Astrocyte (in vitro differentiated cells and primary cell): Measurements from ENCODE around the gene GDPD4. TPM values are rescaled to one million over a fixed set of nuclear protein-coding genes. Genes with fewer than 3 reads are reported as not detected.

Source experiments
- DNase-seq: peaks from one replicate; pipeline ENCODE4 v3.0.0-alpha.2; 2010; ENCODE audit warnings: low read depth
- FAIRE-seq: peaks from 2 replicates; lab custom pipeline; 2011; peaks lifted over from hg19 to GRCh38; lab: Jason Lieb, UNC
- H2AFZ ChIP-seq: 2 replicates; pipeline ENCODE4 v1.6.0; 2012; ENCODE audit warnings: low read depth, low read length, inconsistent platforms
- H3K27ac ChIP-seq: 2 replicates; pipeline ENCODE4 v1.5.1; 2011; ENCODE audit warnings: low read depth, low read length, inconsistent platforms
- H3K27me3 ChIP-seq: 2 replicates; pipeline ENCODE4 v1.6.0; 2011; ENCODE audit warnings: low read length, inconsistent platforms; ENCODE audit not compliant: insufficient read depth
- H3K36me3 ChIP-seq: 2 replicates; pipeline ENCODE4 v1.5.1; 2011; ENCODE audit warnings: low read length, inconsistent platforms; ENCODE audit not compliant: insufficient read depth
- H3K4me1 ChIP-seq: 2 replicates; pipeline ENCODE4 v1.5.1; 2011; ENCODE audit warnings: low read length, inconsistent platforms; ENCODE audit not compliant: insufficient read depth
- H3K4me2 ChIP-seq: 2 replicates; pipeline ENCODE4 v1.6.0; 2012; ENCODE audit warnings: low read length, inconsistent platforms
- H3K4me3 ChIP-seq: 2 replicates; pipeline ENCODE4 v1.5.1; 2011; ENCODE audit warnings: low read depth, mild to moderate bottlenecking, low read length, inconsistent platforms; ENCODE audit not compliant: insufficient read depth
- H3K79me2 ChIP-seq: 2 replicates; pipeline ENCODE4 v1.6.0; 2012; ENCODE audit warnings: mild to moderate bottlenecking, low read length, inconsistent platforms; ENCODE audit not compliant: insufficient read depth
- H3K9ac ChIP-seq: 2 replicates; pipeline ENCODE4 v1.6.0; 2012; ENCODE audit warnings: mild to moderate bottlenecking, low read length, inconsistent platforms
- H3K9me3 ChIP-seq: 2 replicates; pipeline ENCODE4 v1.5.1; 2012; ENCODE audit warnings: low read depth, mild to moderate bottlenecking, low read length, inconsistent platforms; ENCODE audit not compliant: insufficient read depth
- H4K20me1 ChIP-seq: 2 replicates; pipeline ENCODE4 v1.6.0; 2012; ENCODE audit warnings: low read length, inconsistent platforms; ENCODE audit not compliant: insufficient read depth
- H3K27ac Mint-ChIP-seq: one replicate; pipeline ENCODE4 v1.8.0; 2021; ENCODE audit warnings: mild to moderate bottlenecking, mixed read lengths; ENCODE audit not compliant: unreplicated experiment
- H3K27me3 Mint-ChIP-seq: one replicate; pipeline ENCODE4 v1.8.0; 2021; ENCODE audit warnings: low read depth, mixed read lengths; ENCODE audit not compliant: unreplicated experiment
- H3K36me3 Mint-ChIP-seq: one replicate; pipeline ENCODE4 v1.8.0; 2021; ENCODE audit warnings: low read depth, mixed read lengths; ENCODE audit not compliant: unreplicated experiment
- H3K4me1 Mint-ChIP-seq: one replicate; pipeline ENCODE4 v1.8.0; 2021; ENCODE audit warnings: low read depth, mixed read lengths; ENCODE audit not compliant: unreplicated experiment
- H3K4me3 Mint-ChIP-seq: one replicate; pipeline ENCODE4 v1.8.0; 2021; ENCODE audit warnings: mild to moderate bottlenecking, moderate library complexity, mixed read lengths; ENCODE audit not compliant: unreplicated experiment
- H3K9me3 Mint-ChIP-seq: one replicate; pipeline ENCODE4 v1.8.0; 2021; ENCODE audit warnings: mild to moderate bottlenecking, mixed read lengths; ENCODE audit not compliant: unreplicated experiment
- EZH2 ChIP-seq: IDR thresholded peaks from 2 replicates; pipeline ENCODE4 v1.6.1; 2012; ENCODE audit warnings: mild to moderate bottlenecking, low read length, inconsistent platforms; ENCODE audit not compliant: insufficient read depth
- total RNA-seq: library from RNA; stranded (reverse); gene quantifications from 2 replicates; pipeline ENCODE4 v1.2.1, GENCODE V29; 2021
- TF ChIP-seq, protein P1 (sequence below): IDR thresholded peaks from 2 replicates; pipeline ENCODE4 v1.5.1; 2011; ENCODE audit warnings: low read depth, mild to moderate bottlenecking, inconsistent platforms, low read length, moderate library complexity; ENCODE audit not compliant: insufficient read depth

Gene GDPD4
- total RNA-seq, 1 donor from 2014 or later = not detected

DNA sequence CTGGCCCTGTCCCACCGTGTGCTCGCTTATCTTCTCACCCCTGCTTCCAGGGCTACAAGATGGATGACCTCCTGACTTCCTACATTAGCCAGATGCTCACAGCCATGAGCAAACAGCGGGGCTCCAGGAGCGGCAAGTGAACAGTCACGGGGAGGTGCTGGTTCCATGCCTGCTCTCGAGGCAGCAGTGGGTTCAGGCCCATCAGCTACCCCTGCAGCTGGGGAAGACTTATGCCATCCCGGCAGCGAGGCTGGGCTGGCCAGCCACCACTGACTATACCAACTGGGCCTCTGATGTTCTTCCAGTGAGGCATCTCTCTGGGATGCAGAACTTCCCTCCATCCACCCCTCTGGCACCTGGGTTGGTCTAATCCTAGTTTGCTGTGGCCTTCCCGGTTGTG lies 86.9 kb downstream of the GDPD4 start:
- peaks cover 10% of the 10 kb centered on the region for H3K9me3 Mint-ChIP-seq
- H4K20me1 ChIP-seq = no peaks in the 10 kb centered on the region
- H3K36me3 Mint-ChIP-seq = peaks cover 1% of the 10 kb centered on the region
- no peak overlapping the region for H3K27ac Mint-ChIP-seq
- H3K79me2 ChIP-seq = no peaks in the 10 kb centered on the region
- TF ChIP-seq, protein P1, sequence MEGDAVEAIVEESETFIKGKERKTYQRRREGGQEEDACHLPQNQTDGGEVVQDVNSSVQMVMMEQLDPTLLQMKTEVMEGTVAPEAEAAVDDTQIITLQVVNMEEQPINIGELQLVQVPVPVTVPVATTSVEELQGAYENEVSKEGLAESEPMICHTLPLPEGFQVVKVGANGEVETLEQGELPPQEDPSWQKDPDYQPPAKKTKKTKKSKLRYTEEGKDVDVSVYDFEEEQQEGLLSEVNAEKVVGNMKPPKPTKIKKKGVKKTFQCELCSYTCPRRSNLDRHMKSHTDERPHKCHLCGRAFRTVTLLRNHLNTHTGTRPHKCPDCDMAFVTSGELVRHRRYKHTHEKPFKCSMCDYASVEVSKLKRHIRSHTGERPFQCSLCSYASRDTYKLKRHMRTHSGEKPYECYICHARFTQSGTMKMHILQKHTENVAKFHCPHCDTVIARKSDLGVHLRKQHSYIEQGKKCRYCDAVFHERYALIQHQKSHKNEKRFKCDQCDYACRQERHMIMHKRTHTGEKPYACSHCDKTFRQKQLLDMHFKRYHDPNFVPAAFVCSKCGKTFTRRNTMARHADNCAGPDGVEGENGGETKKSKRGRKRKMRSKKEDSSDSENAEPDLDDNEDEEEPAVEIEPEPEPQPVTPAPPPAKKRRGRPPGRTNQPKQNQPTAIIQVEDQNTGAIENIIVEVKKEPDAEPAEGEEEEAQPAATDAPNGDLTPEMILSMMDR = no peak
- TF ChIP-seq EZH2 = no peak
- no peak overlapping the region for H3K27ac ChIP-seq
- no peaks in the 10 kb centered on the region for H3K4me1 Mint-ChIP-seq
- H3K4me1 ChIP-seq = no peaks in the 10 kb centered on the region
- H3K9me3 ChIP-seq = no peaks in the 10 kb centered on the region
- H3K4me3 ChIP-seq = no peak overlapping the region
- no peaks in the 10 kb centered on the region for H3K27me3 ChIP-seq
- no peak overlapping the region for H3K4me3 Mint-ChIP-seq
- H3K9ac ChIP-seq = no peak overlapping the region
- H3K27me3 Mint-ChIP-seq = peaks cover 40% of the 10 kb centered on the region
- DNase-seq = no peak
- no peak for FAIRE-seq
- no peak overlapping the region for H2AFZ ChIP-seq
- no peak overlapping the region for H3K4me2 ChIP-seq
- no peaks in the 10 kb centered on the region for H3K36me3 ChIP-seq

DNA sequence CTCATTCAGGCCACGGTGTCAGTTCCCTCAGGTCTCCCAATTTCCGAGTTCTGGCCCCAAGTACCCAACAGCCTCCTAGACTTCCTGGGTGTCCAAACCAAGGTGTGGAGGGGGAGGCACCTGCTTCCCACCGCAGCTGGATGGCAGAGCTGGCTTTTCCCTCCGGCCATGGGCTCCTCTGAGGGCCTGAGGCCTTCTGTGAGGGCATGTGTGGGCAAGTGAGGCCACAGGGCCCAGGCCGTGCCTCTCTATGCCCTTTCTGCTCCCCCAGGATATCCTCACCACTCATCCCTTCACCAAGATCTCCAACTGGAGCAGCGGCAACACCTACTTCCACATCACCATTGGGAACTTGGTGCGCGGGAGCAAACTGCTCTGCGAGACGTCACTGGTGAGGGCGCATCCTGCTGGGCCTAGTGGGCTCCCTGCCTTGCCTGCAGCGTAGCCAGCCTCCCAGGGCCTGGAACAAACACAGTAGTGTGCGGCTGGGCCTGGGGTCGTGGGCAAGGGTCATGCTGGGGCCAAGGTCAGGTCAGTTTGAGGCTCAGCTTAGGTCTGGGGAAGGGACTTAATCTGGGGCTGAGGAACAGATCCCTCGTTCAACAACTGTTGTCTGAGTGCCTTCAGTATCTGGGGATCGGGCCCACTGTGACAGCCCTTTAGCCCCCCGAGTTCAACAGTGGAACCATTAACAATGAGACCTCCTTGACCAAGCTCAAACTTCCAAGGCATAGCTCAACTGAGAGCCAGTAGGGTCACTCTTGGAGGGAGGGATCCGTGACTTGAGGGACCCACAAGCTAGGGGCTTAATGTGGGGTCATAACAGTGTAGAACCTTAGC lies 87.7 kb downstream of the GDPD4 start:
- TF ChIP-seq EZH2 = no peak
- TF ChIP-seq, protein P1 = no peak
- Mint-ChIP-seq H3K27me3 (peaks cover 41% of the 10 kb centered on the region), H3K4me3 (no peak overlapping the region), H3K9me3 (peaks cover 8% of the 10 kb centered on the region), H3K4me1 (no peaks in the 10 kb centered on the region), H3K27ac (no peak overlapping the region), H3K36me3 (peaks cover 1% of the 10 kb centered on the region)
- no peak for DNase-seq
- Histone ChIP-seq H3K9ac (no peak overlapping the region), H3K36me3 (no peaks in the 10 kb centered on the region), H2AFZ (no peak overlapping the region), H3K27me3 (no peaks in the 10 kb centered on the region), H3K4me1 (no peaks in the 10 kb centered on the region), H4K20me1 (no peaks in the 10 kb centered on the region), H3K9me3 (no peaks in the 10 kb centered on the region), H3K27ac (no peak overlapping the region), H3K79me2 (no peaks in the 10 kb centered on the region), H3K4me3 (no peak overlapping the region), H3K4me2 (no peak overlapping the region)
- FAIRE-seq = no peak

DNA sequence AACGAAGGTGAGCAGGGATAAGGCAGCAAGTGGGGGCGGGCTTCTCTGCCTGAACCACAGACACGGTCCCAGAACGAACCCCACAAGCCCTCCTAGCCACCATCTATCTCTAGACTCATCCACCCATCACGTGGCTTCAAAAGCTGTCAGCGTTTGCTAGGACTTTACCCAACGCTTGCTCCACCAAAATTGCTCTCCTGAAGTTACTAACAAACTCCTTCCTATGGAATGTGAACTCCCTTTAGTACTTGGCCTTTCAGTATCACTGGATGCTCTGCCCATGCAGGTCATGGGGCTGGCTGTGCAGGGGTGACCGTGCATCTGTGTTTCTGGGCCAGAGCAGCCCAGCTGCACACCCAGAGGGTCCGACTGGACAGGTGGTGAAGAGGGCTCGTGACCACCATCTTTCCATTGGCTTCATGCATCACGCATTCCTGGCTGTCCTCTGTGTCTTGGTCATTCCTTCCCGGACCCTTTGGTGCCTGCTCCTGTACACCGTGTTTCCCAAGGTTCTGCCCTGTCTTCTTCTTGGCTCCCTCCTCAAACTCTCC lies 88.4 kb downstream of the GDPD4 start:
- Histone ChIP-seq H3K9ac (no peak overlapping the region), H3K4me2 (no peak overlapping the region), H3K27ac (no peak overlapping the region), H4K20me1 (no peaks in the 10 kb centered on the region), H2AFZ (no peak overlapping the region), H3K36me3 (no peaks in the 10 kb centered on the region), H3K4me3 (no peak overlapping the region), H3K4me1 (no peaks in the 10 kb centered on the region), H3K27me3 (no peaks in the 10 kb centered on the region), H3K9me3 (no peaks in the 10 kb centered on the region), H3K79me2 (no peaks in the 10 kb centered on the region)
- H3K36me3 Mint-ChIP-seq = peaks cover 1% of the 10 kb centered on the region
- H3K4me3 Mint-ChIP-seq = no peak overlapping the region
- FAIRE-seq (no peak), DNase-seq (no peak)
- H3K4me1 Mint-ChIP-seq = no peaks in the 10 kb centered on the region
- TF ChIP-seq EZH2 = no peak
- TF ChIP-seq, protein P1 = no peak
- peaks cover 6% of the 10 kb centered on the region for H3K9me3 Mint-ChIP-seq
- peak overlapping the region; percentile 6 for H3K27ac Mint-ChIP-seq
- H3K27me3 Mint-ChIP-seq = peaks cover 46% of the 10 kb centered on the region
